Endothelial cell of umbilical vein (primary cell): ENCODE results near the gene ECSIT. TPM values are rescaled to one million over a fixed set of nuclear protein-coding genes. Genes with fewer than 3 reads are reported as not detected.

ENCODE experiments used
- BruUV-seq: library from RNA; stranded (reverse); fragments of 400-500 nt; replicated peaks from 2 replicates; lab custom pipeline; 2021; lab: Mats Ljungman, UMichigan
- CTCF ChIA-PET: fragments of 300-600, 350-600 bp; sonication (Branson Sonifier 250); formaldehyde crosslinking; loops from one replicate; lab custom pipeline; 2021; ENCODE audit warnings: antibody characterized with exemption, inconsistent platforms; lab: Charles Lee
- POLR2A ChIA-PET: fragments of 300-600, 350-600 bp; sonication (Branson Sonifier 250); formaldehyde crosslinking; loops from one replicate; lab custom pipeline; 2021; ENCODE audit warnings: antibody characterized with exemption, inconsistent platforms; lab: Charles Lee
- DNase-seq: peaks from one replicate; pipeline ENCODE4 v3.0.0-alpha.2; 2011; ENCODE audit warnings: low read depth, low spot score
- FAIRE-seq: peaks from 2 replicates; lab custom pipeline; 2011; peaks lifted over from hg19 to GRCh38; lab: Jason Lieb, UNC
- H2AFZ ChIP-seq: 2 replicates; pipeline ENCODE4 v1.6.0; 2012; ENCODE audit warnings: low read depth, low read length, control low read depth, inconsistent platforms
- H3K27ac ChIP-seq: 2 replicates; pipeline ENCODE4 v1.5.1; 2011; ENCODE audit warnings: low read depth, mild to moderate bottlenecking, control low read depth, low read length, moderate library complexity; ENCODE audit not compliant: insufficient read depth
- H3K27me3 ChIP-seq, 2 experiments: 2 replicates each; pipeline versions ENCODE4 v1.6.0 to v1.6.1; 2011; ENCODE audit warnings: low read length in 2 of 2, mixed read lengths in 1 of 2; ENCODE audit not compliant: control insufficient read depth in 2 of 2, insufficient read depth in 2 of 2
- H3K36me3 ChIP-seq, 2 experiments: 2 replicates in 1 of 2; 3 replicates in 1 of 2; pipeline ENCODE4 v1.5.1; 2011; ENCODE audit warnings: low read length in 2 of 2, mild to moderate bottlenecking in 1 of 2, moderate library complexity in 1 of 2; ENCODE audit not compliant: control insufficient read depth in 2 of 2, insufficient read depth in 2 of 2; ENCODE audit errors: extremely low read depth in 1 of 2
- H3K4me1 ChIP-seq: 3 replicates; pipeline ENCODE4 v1.5.1; 2011; ENCODE audit warnings: mild to moderate bottlenecking, low read length; ENCODE audit not compliant: control insufficient read depth, insufficient read depth; ENCODE audit errors: extremely low read depth
- H3K4me2 ChIP-seq: 2 replicates; pipeline ENCODE4 v1.6.1; 2011; ENCODE audit warnings: low read length, control low read depth, mixed read lengths; ENCODE audit not compliant: insufficient read depth
- H3K4me3 ChIP-seq, 3 experiments: fragments of 200-600 bp in 1 of 3; sonication (generic), shearing (Covaris generic) in 1 of 3; replicated peaks in 1 of 3; 2 replicates each; pipeline ENCODE4 v1.5.1; 2011 to 2016; ENCODE audit warnings: control low read depth in 3 of 3, low read length in 3 of 3, mild to moderate bottlenecking in 2 of 3, inconsistent platforms in 1 of 3, low read depth in 1 of 3, moderate library complexity in 1 of 3; ENCODE audit not compliant: insufficient read depth in 1 of 3
- H3K79me2 ChIP-seq: 2 replicates; pipeline ENCODE4 v1.6.0; 2012; ENCODE audit warnings: low read length, inconsistent platforms; ENCODE audit not compliant: control insufficient read depth, insufficient read depth
- H3K9ac ChIP-seq: replicated peaks from 2 replicates; pipeline ENCODE3; 2011; ENCODE audit warnings: low read length, control low read depth; ENCODE audit not compliant: insufficient read depth; ENCODE audit errors: extremely low read depth
- H3K9me1 ChIP-seq: replicated peaks from 3 replicates; pipeline ENCODE4 v1.6.0; 2011; ENCODE audit warnings: mild to moderate bottlenecking, low read length; ENCODE audit not compliant: control insufficient read depth, insufficient read depth; ENCODE audit errors: extremely low read depth
- H3K9me3 ChIP-seq: replicated peaks from 2 replicates; pipeline ENCODE4 v1.5.1; 2012; ENCODE audit warnings: low read length, inconsistent platforms; ENCODE audit not compliant: control insufficient read depth, insufficient read depth
- H4K20me1 ChIP-seq: replicated peaks from 2 replicates; pipeline ENCODE3; 2011; ENCODE audit warnings: mild to moderate bottlenecking, low read length; ENCODE audit not compliant: control insufficient read depth, insufficient read depth; ENCODE audit errors: extremely low read depth
- EZH2 ChIP-seq: IDR thresholded peaks from 2 replicates; pipeline ENCODE4 v1.6.1; 2012; ENCODE audit warnings: borderline replicate concordance, low read depth, mild to moderate bottlenecking, moderate library complexity, low read length, inconsistent platforms; ENCODE audit not compliant: severe bottlenecking
- FOS ChIP-seq: IDR thresholded peaks from 2 replicates; pipeline ENCODE4 v1.6.1; 2011; ENCODE audit warnings: mild to moderate bottlenecking, low read length, moderate library complexity, borderline replicate concordance; ENCODE audit not compliant: insufficient read depth
- GATA2 ChIP-seq: IDR thresholded peaks from 2 replicates; pipeline ENCODE4 v1.7.0; 2011; ENCODE audit warnings: low read depth, mild to moderate bottlenecking, moderate library complexity, mixed read lengths, low read length; ENCODE audit not compliant: insufficient read length, insufficient read depth
- JUN ChIP-seq: IDR thresholded peaks from 2 replicates; pipeline ENCODE4 v1.6.1; 2011; ENCODE audit warnings: borderline replicate concordance, low read depth; ENCODE audit not compliant: insufficient read length, insufficient read depth
- MAX ChIP-seq: IDR thresholded peaks from 2 replicates; pipeline ENCODE4 v1.6.1; 2011; ENCODE audit not compliant: insufficient read depth, insufficient read length
- MYC ChIP-seq: IDR thresholded peaks from one replicate; pipeline ENCODE4 v1.6.1; 2011; ENCODE audit warnings: mild to moderate bottlenecking, low read depth, low read length
- POLR2AphosphoS5 ChIP-seq: IDR thresholded peaks from 2 replicates; pipeline ENCODE4 v1.6.1; 2012; ENCODE audit warnings: low read depth, mild to moderate bottlenecking, control low read depth, low read length, moderate library complexity; ENCODE audit not compliant: insufficient read depth
- dilution Hi-C: fragments of 300-500 bp; cut with MboI; formaldehyde crosslinking; loops from one replicate; pipeline ENCODE4 v1.15.0; 2019; ENCODE audit warnings: low sequenced_read_pairs; ENCODE audit not compliant: extremely low pct_ligation_motif_present
- intact Hi-C: fragments of 100-400 bp; cut with micrococcal nuclease; formaldehyde crosslinking; loops from one replicate; pipeline ENCODE4 v1.10.0; 2022
- polyA plus RNA-seq, 4 experiments: library from polyadenylated mRNA; depleted of rRNA in 3 of 4; stranded (reverse) in 3 of 4; unstranded in 1 of 4; fragments of >200 nt; gene quantifications; 2 replicates each; pipeline versions ENCODE4 v1.2.1 to v1.2.3, GENCODE V29; 2011 to 2012; ENCODE audit warnings: missing spikeins in 1 of 4
- total RNA-seq: library from RNA; stranded (reverse); gene quantifications from 2 replicates; pipeline ENCODE4 v1.2.3, GENCODE V29; 2021
- TF ChIP-seq, protein P1 (sequence below), 2 donors: IDR thresholded peaks; 1 replicate in 1 of 2; 2 replicates in 1 of 2; pipeline ENCODE4 v1.5.1; 2011; ENCODE audit warnings: low read length in 2 of 2, mild to moderate bottlenecking in 2 of 2, moderate library complexity in 2 of 2, control low read depth in 1 of 2, inconsistent platforms in 1 of 2, low read depth in 1 of 2; ENCODE audit not compliant: insufficient read depth in 1 of 2; ENCODE audit errors: extremely low read depth in 1 of 2

The ECSIT gene
- total and polyA plus RNA-seq, 2 donors (not counting 3 experiments of a cell fraction or from before 2014, with no cell fraction given), result 32.4 to 47.2 TPM

DNA sequence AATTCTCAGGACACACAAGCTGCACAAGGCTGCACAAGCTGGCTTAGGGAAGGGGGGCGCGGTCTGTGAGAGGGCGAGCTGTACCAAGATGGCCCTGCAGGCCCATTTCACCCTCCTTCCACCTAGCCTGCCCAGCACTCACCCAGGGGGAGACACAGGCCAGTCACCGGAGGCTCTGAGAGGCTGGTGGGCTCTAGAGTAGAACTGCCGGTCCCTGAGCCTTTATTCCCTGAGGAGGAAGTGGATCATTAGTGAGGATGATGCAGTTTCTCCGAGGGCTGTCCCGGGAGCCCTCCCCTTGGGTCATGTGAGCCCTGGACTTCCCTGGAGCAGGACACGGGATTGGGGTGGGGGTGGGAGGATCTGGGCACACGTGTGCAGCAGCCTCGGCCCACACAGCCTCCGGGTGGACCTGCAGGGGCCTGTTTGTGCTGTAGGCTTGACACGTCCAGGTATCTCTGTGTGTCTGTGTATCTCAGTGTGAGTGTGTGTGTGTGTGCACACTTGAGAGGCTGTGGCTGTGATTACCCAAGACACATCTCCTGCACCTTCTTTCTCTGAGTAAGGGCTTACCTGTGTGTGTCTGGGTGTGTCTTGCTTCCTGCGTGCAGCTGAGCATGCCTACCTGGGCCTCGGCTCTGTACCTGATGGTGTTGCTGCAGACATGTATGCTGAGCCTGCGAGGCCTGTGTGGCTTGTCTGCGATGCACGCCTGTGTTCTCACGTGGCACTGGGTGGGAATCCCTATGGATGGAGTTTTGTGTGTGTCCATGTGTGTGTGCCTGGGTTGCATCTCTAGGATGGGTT, 48.7 kb upstream of the ECSIT start, which contains the start of gene ACP5:
TSS of gene ACP5 (minus strand) at position 195 of the 807 bp plus-strand sequence. CDS start 328 bp downstream, outside the sequence.
- Histone ChIP-seq H4K20me1 (no peaks in the 10 kb centered on the region), H3K9me3 (no peaks in the 10 kb centered on the region), H3K4me2 (no peak within 1 kb of the TSS), H3K36me3 (no peaks in the 10 kb centered on the region), H2AFZ (peak within 1 kb of the TSS; percentile 23), H3K4me3 (no peak within 1 kb of the TSS), H3K79me2 (no peaks in the 10 kb centered on the region), H3K9me1 (no peaks in the 10 kb centered on the region), H3K4me1 (no peaks in the 10 kb centered on the region), H3K27ac (no peak within 1 kb of the TSS), H3K9ac (no peak within 1 kb of the TSS), H3K27me3 (peaks cover 3 to 7% of the 10 kb centered on the region in 2 experiments)
- FAIRE-seq (no peak), DNase-seq (no peak)
- TF ChIP-seq MAX, result no peak
- TF ChIP-seq EZH2, result no peak
- TF ChIP-seq, protein P1, sequence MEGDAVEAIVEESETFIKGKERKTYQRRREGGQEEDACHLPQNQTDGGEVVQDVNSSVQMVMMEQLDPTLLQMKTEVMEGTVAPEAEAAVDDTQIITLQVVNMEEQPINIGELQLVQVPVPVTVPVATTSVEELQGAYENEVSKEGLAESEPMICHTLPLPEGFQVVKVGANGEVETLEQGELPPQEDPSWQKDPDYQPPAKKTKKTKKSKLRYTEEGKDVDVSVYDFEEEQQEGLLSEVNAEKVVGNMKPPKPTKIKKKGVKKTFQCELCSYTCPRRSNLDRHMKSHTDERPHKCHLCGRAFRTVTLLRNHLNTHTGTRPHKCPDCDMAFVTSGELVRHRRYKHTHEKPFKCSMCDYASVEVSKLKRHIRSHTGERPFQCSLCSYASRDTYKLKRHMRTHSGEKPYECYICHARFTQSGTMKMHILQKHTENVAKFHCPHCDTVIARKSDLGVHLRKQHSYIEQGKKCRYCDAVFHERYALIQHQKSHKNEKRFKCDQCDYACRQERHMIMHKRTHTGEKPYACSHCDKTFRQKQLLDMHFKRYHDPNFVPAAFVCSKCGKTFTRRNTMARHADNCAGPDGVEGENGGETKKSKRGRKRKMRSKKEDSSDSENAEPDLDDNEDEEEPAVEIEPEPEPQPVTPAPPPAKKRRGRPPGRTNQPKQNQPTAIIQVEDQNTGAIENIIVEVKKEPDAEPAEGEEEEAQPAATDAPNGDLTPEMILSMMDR (IDR thresholded peaks at IDR 0.05; ENCODE audit: extremely low read depth in 1 of 2, insufficient read depth in 1 of 2, low read depth in 1 of 2, low read length in 2 of 2), result no peak
- no peak for TF ChIP-seq GATA2
- TF ChIP-seq MYC, result no peak
- no peak for TF ChIP-seq FOS
- no peak for TF ChIP-seq JUN
- no peak for TF ChIP-seq POLR2AphosphoS5
- CTCF ChIA-PET, result interaction anchor here (1.0 kb wide), 1 partner anchor 18 kb away, joined by 3 read pairs; no protein-coding TSS in a partner anchor
- POLR2A ChIA-PET, result no interaction called here
- intact Hi-C loops (no loop called here), dilution Hi-C loops (no loop called here)
- no TSS peak for BruUV-seq
